Hematopoietic multipotent progenitor cell treated with erythropoietin and hydrocortisone succinate and interleukin-3 and kit ligand, for 15 days (in vitro differentiated cells): ENCODE results near the gene TMA16.

Source experiments
- DNase-seq: peaks from one replicate; pipeline ENCODE4 v3.0.0-alpha.2; 2015; ENCODE audit warnings: low spot score

TMA16 gene

GRCh38 chr4:163563592-163563991 is 69.1 kb downstream of the TMA16 start:
- DNase-seq = no peak

GRCh38 chr4:163564221-163564720 is 69.8 kb downstream of the TMA16 start:
- DNase-seq = no peak

- DNase-seq = no peak
Measured at GRCh38 chr4:163565226-163566135, 71.0 kb downstream of the TMA16 start.

- DNase-seq = no peak
Measured at GRCh38 chr4:163566257-163566796, 71.8 kb downstream of the TMA16 start.

GRCh38 chr4:163568843-163569242 is 74.4 kb downstream of the TMA16 start:
- no peak for DNase-seq
